ENCODE data around the gene TMTC1. TPM values are rescaled to one million over a fixed set of nuclear protein-coding genes. Genes with fewer than 3 reads are reported as not detected.

Gene TMTC1
- total RNA-seq, 2 donors from 2014 or later, result 76.3 to 160 TPM

DNA sequence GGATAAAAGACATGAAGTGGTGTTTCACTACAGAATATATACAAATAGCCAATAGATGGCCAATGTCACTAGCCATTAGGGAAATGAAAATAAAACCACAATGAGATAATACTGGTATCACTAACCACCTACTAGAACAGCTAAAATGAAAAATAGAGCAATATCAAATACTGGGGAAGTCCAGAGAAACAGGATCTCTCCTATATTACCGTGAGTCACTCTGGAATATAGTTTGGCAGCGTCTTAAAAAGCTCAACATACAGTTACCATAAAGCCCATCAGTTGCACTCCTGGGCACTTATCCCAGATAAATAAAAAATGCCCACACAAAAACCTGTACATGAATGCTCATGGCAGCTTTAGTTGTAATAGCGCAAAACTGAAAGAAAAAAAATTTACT, 101.7 kb downstream of the TMTC1 start:
- Histone ChIP-seq H3K4me3 (no peak overlapping the region), H3K36me3 (no peaks in the 10 kb centered on the region), H3K9me3 (no peaks in the 10 kb centered on the region), H3K27me3 (replicated peaks; ENCODE audit: insufficient read depth) (no peaks in the 10 kb centered on the region), H3K4me1 (ENCODE audit: control insufficient read depth in 1 of 2, low read depth in 2 of 2) (no peaks in the 10 kb centered on the region), H3K27ac (no peak overlapping the region)
- ATAC-seq (ENCODE audit: insufficient number of reproducible peaks, low FRiP score, low read depth) (no peak), DNase-seq (ENCODE audit: low spot score) (no peak)
- TF ChIP-seq, protein P1, sequence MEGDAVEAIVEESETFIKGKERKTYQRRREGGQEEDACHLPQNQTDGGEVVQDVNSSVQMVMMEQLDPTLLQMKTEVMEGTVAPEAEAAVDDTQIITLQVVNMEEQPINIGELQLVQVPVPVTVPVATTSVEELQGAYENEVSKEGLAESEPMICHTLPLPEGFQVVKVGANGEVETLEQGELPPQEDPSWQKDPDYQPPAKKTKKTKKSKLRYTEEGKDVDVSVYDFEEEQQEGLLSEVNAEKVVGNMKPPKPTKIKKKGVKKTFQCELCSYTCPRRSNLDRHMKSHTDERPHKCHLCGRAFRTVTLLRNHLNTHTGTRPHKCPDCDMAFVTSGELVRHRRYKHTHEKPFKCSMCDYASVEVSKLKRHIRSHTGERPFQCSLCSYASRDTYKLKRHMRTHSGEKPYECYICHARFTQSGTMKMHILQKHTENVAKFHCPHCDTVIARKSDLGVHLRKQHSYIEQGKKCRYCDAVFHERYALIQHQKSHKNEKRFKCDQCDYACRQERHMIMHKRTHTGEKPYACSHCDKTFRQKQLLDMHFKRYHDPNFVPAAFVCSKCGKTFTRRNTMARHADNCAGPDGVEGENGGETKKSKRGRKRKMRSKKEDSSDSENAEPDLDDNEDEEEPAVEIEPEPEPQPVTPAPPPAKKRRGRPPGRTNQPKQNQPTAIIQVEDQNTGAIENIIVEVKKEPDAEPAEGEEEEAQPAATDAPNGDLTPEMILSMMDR (IDR thresholded peaks at IDR 0.05), result no peak

DNA sequence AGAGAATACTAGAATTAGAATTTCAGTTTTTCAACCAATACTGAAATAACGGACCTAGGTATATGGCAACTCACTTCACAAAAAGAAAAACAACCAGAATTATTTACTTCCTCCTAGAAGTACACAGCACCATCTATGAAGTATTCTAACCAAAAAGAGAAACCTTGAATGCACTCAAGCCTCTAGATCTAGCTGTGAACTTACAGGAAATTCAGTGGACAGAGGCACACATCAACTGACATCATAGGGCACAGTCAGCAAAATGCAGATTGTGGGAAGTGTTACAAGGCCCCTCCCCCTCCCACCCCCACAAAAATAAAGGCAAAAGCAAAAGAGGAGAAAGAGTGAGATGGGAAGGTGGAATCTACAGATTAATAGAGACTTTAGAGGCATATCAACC, 102.4 kb downstream of the TMTC1 start:
- Histone ChIP-seq H3K4me1 (ENCODE audit: control insufficient read depth in 1 of 2, low read depth in 2 of 2) (peaks cover 4 to 6% of the 10 kb centered on the region in 2 donors), H3K9me3 (no peaks in the 10 kb centered on the region), H3K36me3 (no peaks in the 10 kb centered on the region), H3K27me3 (replicated peaks; ENCODE audit: insufficient read depth) (no peaks in the 10 kb centered on the region), H3K4me3 (no peak overlapping the region), H3K27ac (no peak overlapping the region)
- TF ChIP-seq, protein P1 (IDR thresholded peaks at IDR 0.05), result no peak
- ATAC-seq (ENCODE audit: insufficient number of reproducible peaks, low FRiP score, low read depth) (no peak), DNase-seq (ENCODE audit: low spot score) (no peak)

DNA sequence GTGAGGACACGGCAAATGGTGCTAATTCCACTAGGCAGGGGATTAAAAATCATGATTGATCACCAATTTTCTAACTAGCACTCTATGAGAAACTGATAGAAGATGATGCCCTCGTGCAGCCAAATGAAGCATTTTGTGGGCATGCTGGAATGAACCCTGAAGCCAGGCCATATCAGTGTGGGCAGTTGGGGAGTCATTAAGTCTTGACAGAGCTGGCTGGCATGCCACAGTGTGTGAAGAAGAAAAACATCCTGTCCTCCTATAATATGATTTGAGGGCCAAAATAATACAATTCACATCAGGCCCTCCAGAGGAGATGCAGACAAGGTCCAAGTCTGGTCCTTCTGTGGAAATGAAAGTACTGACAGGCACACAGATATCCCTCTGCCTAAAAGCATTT, 107.1 kb downstream of the TMTC1 start:
- Histone ChIP-seq H3K9me3 (no peaks in the 10 kb centered on the region), H3K4me1 (ENCODE audit: control insufficient read depth in 1 of 2, low read depth in 2 of 2) (peaks cover 6% of the 10 kb centered on the region in 2 donors), H3K4me3 (no peak overlapping the region), H3K36me3 (no peaks in the 10 kb centered on the region), H3K27me3 (replicated peaks; ENCODE audit: insufficient read depth) (no peaks in the 10 kb centered on the region), H3K27ac (no peak overlapping the region)
- no peak for DNase-seq (ENCODE audit: low spot score)
- no peak for ATAC-seq (ENCODE audit: insufficient number of reproducible peaks, low FRiP score, low read depth)
- TF ChIP-seq, protein P1 (IDR thresholded peaks at IDR 0.05), result no peak

DNA sequence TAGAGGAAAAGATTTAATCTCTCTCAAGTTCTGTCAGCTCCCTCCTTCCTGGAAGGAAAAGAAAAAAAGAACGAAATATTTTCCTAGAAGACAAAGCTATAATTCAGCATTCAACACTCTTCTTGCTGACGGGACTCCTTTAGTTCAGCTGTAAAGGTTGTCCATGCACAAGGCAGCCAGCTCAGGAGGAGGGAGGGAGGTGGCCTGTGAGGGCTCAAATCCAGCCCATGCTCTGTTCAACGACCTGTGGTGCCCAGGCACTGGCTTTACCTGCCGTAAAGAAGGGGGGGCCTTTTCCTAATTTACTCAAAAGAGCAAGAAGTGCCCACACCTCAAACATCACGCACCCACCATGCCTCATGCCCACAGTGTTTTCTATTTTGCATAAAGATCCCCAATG, 109.3 kb downstream of the TMTC1 start:
- H3K4me3 ChIP-seq, result no peak overlapping the region
- peaks cover 6% of the 10 kb centered on the region in 2 donors for H3K4me1 ChIP-seq (ENCODE audit: control insufficient read depth in 1 of 2, low read depth in 2 of 2)
- no peak for DNase-seq (ENCODE audit: low spot score)
- H3K27me3 ChIP-seq (replicated peaks; ENCODE audit: insufficient read depth), result no peaks in the 10 kb centered on the region
- H3K36me3 ChIP-seq, result no peaks in the 10 kb centered on the region
- H3K27ac ChIP-seq, result no peak overlapping the region
- no peak for ATAC-seq (ENCODE audit: insufficient number of reproducible peaks, low FRiP score, low read depth)
- TF ChIP-seq, protein P1 (IDR thresholded peaks at IDR 0.05), result no peak
- H3K9me3 ChIP-seq, result no peaks in the 10 kb centered on the region

DNA sequence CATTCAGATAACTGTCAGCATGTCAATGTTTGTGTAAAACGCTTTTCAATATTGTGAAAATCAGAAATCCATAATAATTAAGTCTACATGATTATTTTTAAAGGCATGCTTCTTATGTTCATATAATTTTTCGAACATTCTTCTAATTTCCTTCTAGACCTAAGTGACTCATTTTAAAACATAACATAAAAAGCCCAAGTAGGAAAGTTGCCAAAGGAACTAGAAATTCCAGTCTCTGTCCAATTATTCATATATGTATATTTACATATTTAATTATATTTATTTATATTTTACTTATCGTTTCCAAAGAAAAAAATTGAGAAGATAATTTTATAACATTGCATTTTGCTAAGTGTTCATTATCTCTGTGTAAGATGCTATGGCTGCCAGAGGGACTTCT, 110.4 kb downstream of the TMTC1 start:
- peaks cover 6% of the 10 kb centered on the region in 2 donors for H3K4me1 ChIP-seq (ENCODE audit: control insufficient read depth in 1 of 2, low read depth in 2 of 2)
- ATAC-seq (ENCODE audit: insufficient number of reproducible peaks, low FRiP score, low read depth), result no peak
- no peak for DNase-seq (ENCODE audit: low spot score)
- H3K36me3 ChIP-seq, result no peaks in the 10 kb centered on the region
- no peaks in the 10 kb centered on the region for H3K9me3 ChIP-seq
- H3K4me3 ChIP-seq, result no peak overlapping the region
- H3K27ac ChIP-seq, result no peak overlapping the region
- H3K27me3 ChIP-seq (replicated peaks; ENCODE audit: insufficient read depth), result no peaks in the 10 kb centered on the region
- TF ChIP-seq, protein P1 (IDR thresholded peaks at IDR 0.05), result no peak
